ENCODE results near the gene FAM90A1.
"Not testable (repeated sequence)": the region's sequence is repeated elsewhere in the genome, so short reads cannot be mapped to it uniquely, and the experiment has no call there.

FAM90A1 gene

GRCh38 chr12:8226992-8227731 is at the start of gene FAM90A1:
Gene FAM90A1, minus strand, starts transcription at chr12:8227618. Its CDS starts 2,786 bp downstream, at chr12:8224832.
- DNase-seq (ENCODE audit: low read depth): peak; percentile 32
- not testable (repeated sequence) for H3K4me3 ChIP-seq (ENCODE audit: low read depth, low read length)

GRCh38 chr12:8276397-8276796 is 49.0 kb upstream of the FAM90A1 start:
- not testable (repeated sequence) for H3K4me3 ChIP-seq (ENCODE audit: low read depth, low read length); DNase-seq (ENCODE audit: low read depth)

- H3K4me3 ChIP-seq (ENCODE audit: low read depth, low read length); DNase-seq (ENCODE audit: low read depth): not testable (repeated sequence)
These were observed 39.3 kb upstream of the FAM90A1 start for GRCh38 chr12:8266706-8267105.

- not testable (repeated sequence) for H3K4me3 ChIP-seq (ENCODE audit: low read depth, low read length); DNase-seq (ENCODE audit: low read depth)
These were observed 36.8 kb upstream of the FAM90A1 start for GRCh38 chr12:8264236-8264635.

GRCh38 chr12:8261111-8261554 is 33.7 kb upstream of the FAM90A1 start:
- not testable (repeated sequence) for DNase-seq (ENCODE audit: low read depth); H3K4me3 ChIP-seq (ENCODE audit: low read depth, low read length)

GRCh38 chr12:8256356-8256755 is 28.9 kb upstream of the FAM90A1 start:
- not testable (repeated sequence) for DNase-seq (ENCODE audit: low read depth); H3K4me3 ChIP-seq (ENCODE audit: low read depth, low read length)

- not testable (repeated sequence) for DNase-seq (ENCODE audit: low read depth); H3K4me3 ChIP-seq (ENCODE audit: low read depth, low read length)
These were observed 27.3 kb upstream of the FAM90A1 start for GRCh38 chr12:8254705-8255104.

GRCh38 chr12:8252056-8252818 is 24.8 kb upstream of the FAM90A1 start:
- not testable (repeated sequence) for H3K4me3 ChIP-seq (ENCODE audit: low read depth, low read length); DNase-seq (ENCODE audit: low read depth)

GRCh38 chr12:8251616-8252015 is 24.2 kb upstream of the FAM90A1 start:
- not testable (repeated sequence) for DNase-seq (ENCODE audit: low read depth); H3K4me3 ChIP-seq (ENCODE audit: low read depth, low read length)

- DNase-seq (ENCODE audit: low read depth); H3K4me3 ChIP-seq (ENCODE audit: low read depth, low read length): not testable (repeated sequence)
These were observed 19.6 kb upstream of the FAM90A1 start for GRCh38 chr12:8246941-8247535.

GRCh38 chr12:8243682-8244161 is 16.3 kb upstream of the FAM90A1 start:
- DNase-seq (ENCODE audit: low read depth): not testable (repeated sequence)
- peak overlapping the region; percentile 59 for H3K4me3 ChIP-seq (ENCODE audit: low read depth, low read length)

- DNase-seq (ENCODE audit: low read depth): peak; percentile 96
- peak overlapping the region; percentile 67 for H3K4me3 ChIP-seq (ENCODE audit: low read depth, low read length)
These were observed 15.7 kb upstream of the FAM90A1 start for GRCh38 chr12:8242880-8243681.

- DNase-seq (ENCODE audit: low read depth): not testable (repeated sequence)
- peak overlapping the region; percentile 67 for H3K4me3 ChIP-seq (ENCODE audit: low read depth, low read length)
These were observed 15.1 kb upstream of the FAM90A1 start for GRCh38 chr12:8242622-8242879.

- H3K4me3 ChIP-seq (ENCODE audit: low read depth, low read length): peak overlapping the region; percentile 67
- DNase-seq (ENCODE audit: low read depth): peak; percentile 56
These were observed 14.7 kb upstream of the FAM90A1 start for GRCh38 chr12:8241917-8242621.

GRCh38 chr12:8240340-8241114 is 13.1 kb upstream of the FAM90A1 start:
- DNase-seq (ENCODE audit: low read depth); H3K4me3 ChIP-seq (ENCODE audit: low read depth, low read length): not testable (repeated sequence)

GRCh38 chr12:8237031-8237430 is 9.6 kb upstream of the FAM90A1 start:
- H3K4me3 ChIP-seq (ENCODE audit: low read depth, low read length); DNase-seq (ENCODE audit: low read depth): not testable (repeated sequence)

- DNase-seq (ENCODE audit: low read depth); H3K4me3 ChIP-seq (ENCODE audit: low read depth, low read length): not testable (repeated sequence)
These were observed 8.1 kb upstream of the FAM90A1 start for GRCh38 chr12:8235316-8236157.

All from GM12865 (cell line).